Mucosa of descending colon (tissue), 3 donors: ENCODE data around the gene CAMKMT. TPM values are rescaled to one million over a fixed set of nuclear protein-coding genes. Genes with fewer than 3 reads are reported as not detected.

Source experiments
- ATAC-seq: fragments of 200-7000 bp; cut with Tn5 transposase; one replicate; pipeline ENCODE4 v1.9.1; 2020; ENCODE audit warnings: mild to moderate bottlenecking, moderate library complexity
- DNase-seq, 3 donors: peaks; one replicate each; pipeline ENCODE4 v3.0.0-alpha.2; 2020
- H3K36me3 ChIP-seq: fragments of 200-600 bp; one replicate; pipeline ENCODE4 v1.8.0; 2021; ENCODE audit warnings: low read depth, mild to moderate bottlenecking
- H3K4me1 ChIP-seq: fragments of 200-600 bp; one replicate; pipeline ENCODE4 v1.8.0; 2021; ENCODE audit warnings: low read depth, mild to moderate bottlenecking
- H3K4me3 ChIP-seq: fragments of 200-600 bp; one replicate; pipeline ENCODE4 v1.8.0; 2021; ENCODE audit warnings: mild to moderate bottlenecking
- H3K9me3 ChIP-seq: fragments of 200-600 bp; one replicate; pipeline ENCODE4 v1.8.0; 2021; ENCODE audit warnings: mild to moderate bottlenecking
- intact Hi-C, 2 donors: fragments of 100-400 bp; cut with DNase I in 1 of 2; cut with micrococcal nuclease in 1 of 2; formaldehyde crosslinking; loops; one replicate each; pipeline versions ENCODE4 v1.11.0 to v1.11.1; 2022; cut with DNase I, micrococcal nuclease
- total RNA-seq, 3 donors: library from RNA; stranded (reverse); fragmentation: NEBNext Ultra II Directional in 2 of 3; extraction: Animal tissue kit (Norgen Biotek cat#: 25700) in 2 of 3; gene quantifications; one replicate each; pipeline versions ENCODE4 v1.2.1 to v1.2.4, GENCODE V29; 2021 to 2023
- TF ChIP-seq, protein P1 (sequence below): fragments of 200-600 bp; IDR thresholded peaks from one replicate; pipeline ENCODE4 v1.8.0; 2022; ENCODE audit warnings: antibody characterized with exemption, mild to moderate bottlenecking
- donor health status: DM: no; HTN: no; CAD: no; lungs with moderate emphysema.
- donor health status: DM: no; HTN: no; CAD: no.
- donor health status: DM: no; HTN: yes; CAD: no.

Gene CAMKMT
- total RNA-seq, 3 donors from 2014 or later, result 13.2 to 16.0 (median 14.1) TPM

DNA sequence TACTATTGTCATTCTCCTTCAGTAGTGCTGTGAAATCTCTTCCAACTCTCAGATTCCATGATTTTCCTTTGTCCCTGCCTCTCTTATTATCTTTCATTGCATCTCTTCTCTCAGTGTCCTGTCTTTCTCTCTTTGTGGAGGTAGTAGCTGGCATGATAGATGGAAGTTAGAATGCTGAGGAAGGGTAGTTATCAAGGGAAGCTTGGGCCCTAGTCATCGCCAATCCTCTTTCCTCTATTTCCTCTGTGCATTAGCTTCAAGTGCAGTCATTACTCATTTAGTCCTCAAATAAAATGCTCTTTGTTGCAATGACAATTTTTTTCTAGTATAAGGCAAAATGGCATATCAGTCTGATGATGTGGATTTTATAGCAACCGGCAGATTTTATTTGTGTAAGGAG, 207.7 kb downstream of the CAMKMT start:
- Histone ChIP-seq H3K9me3 (no peaks in the 10 kb centered on the region), H3K4me1 (no peaks in the 10 kb centered on the region), H3K4me3 (no peak overlapping the region), H3K36me3 (no peaks in the 10 kb centered on the region)
- TF ChIP-seq, protein P1, sequence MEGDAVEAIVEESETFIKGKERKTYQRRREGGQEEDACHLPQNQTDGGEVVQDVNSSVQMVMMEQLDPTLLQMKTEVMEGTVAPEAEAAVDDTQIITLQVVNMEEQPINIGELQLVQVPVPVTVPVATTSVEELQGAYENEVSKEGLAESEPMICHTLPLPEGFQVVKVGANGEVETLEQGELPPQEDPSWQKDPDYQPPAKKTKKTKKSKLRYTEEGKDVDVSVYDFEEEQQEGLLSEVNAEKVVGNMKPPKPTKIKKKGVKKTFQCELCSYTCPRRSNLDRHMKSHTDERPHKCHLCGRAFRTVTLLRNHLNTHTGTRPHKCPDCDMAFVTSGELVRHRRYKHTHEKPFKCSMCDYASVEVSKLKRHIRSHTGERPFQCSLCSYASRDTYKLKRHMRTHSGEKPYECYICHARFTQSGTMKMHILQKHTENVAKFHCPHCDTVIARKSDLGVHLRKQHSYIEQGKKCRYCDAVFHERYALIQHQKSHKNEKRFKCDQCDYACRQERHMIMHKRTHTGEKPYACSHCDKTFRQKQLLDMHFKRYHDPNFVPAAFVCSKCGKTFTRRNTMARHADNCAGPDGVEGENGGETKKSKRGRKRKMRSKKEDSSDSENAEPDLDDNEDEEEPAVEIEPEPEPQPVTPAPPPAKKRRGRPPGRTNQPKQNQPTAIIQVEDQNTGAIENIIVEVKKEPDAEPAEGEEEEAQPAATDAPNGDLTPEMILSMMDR, result no peak
- no peak for ATAC-seq
- intact Hi-C loops, result no loop called here
- DNase-seq, result no peak

DNA sequence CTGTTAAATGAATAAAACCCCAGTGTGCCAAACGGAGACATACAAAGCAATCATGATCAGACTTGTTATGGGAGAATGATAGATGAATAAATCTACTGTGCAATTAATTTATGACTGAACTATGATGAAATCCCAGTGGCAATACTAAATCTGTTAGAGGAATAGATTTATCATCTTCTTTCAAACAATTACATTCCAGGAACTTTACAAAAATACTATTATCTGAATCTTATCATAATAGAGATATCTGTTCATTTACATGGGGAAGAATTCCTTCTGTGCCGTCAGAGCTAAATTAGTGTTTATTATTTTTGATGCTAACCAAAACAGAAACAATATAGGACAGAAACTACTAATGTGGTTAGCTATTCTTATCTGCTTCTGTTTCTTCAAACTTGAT, 208.5 kb downstream of the CAMKMT start:
- Histone ChIP-seq H3K4me3 (no peak overlapping the region), H3K9me3 (no peaks in the 10 kb centered on the region), H3K36me3 (no peaks in the 10 kb centered on the region), H3K4me1 (no peaks in the 10 kb centered on the region)
- intact Hi-C loops, result no loop called here
- ATAC-seq, result no peak
- no peak for DNase-seq
- TF ChIP-seq, protein P1, result no peak

DNA sequence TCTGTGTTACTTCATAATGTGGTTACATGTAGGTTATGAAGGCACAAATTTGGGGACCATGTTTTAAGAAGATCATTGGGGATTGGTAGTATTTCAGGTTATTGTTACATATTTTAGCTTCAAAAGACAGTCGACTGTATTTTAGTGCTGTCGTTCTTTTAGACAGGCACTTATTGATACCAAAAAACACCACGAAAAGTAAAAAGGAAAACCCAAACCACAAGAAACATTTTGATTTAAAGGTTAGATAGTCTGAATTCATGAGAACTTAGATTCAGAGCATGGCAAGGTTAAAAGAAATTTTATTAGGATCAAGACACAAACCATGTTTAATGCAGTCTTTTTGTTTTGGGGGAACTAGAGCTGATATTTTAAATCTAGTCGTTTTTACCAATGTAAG, 209.0 kb downstream of the CAMKMT start:
- DNase-seq (no peak), ATAC-seq (no peak)
- no peaks in the 10 kb centered on the region for H3K9me3 ChIP-seq
- intact Hi-C loops, result no loop called here
- H3K36me3 ChIP-seq, result no peaks in the 10 kb centered on the region
- no peaks in the 10 kb centered on the region for H3K4me1 ChIP-seq
- H3K4me3 ChIP-seq, result no peak overlapping the region
- TF ChIP-seq, protein P1, result no peak

DNA sequence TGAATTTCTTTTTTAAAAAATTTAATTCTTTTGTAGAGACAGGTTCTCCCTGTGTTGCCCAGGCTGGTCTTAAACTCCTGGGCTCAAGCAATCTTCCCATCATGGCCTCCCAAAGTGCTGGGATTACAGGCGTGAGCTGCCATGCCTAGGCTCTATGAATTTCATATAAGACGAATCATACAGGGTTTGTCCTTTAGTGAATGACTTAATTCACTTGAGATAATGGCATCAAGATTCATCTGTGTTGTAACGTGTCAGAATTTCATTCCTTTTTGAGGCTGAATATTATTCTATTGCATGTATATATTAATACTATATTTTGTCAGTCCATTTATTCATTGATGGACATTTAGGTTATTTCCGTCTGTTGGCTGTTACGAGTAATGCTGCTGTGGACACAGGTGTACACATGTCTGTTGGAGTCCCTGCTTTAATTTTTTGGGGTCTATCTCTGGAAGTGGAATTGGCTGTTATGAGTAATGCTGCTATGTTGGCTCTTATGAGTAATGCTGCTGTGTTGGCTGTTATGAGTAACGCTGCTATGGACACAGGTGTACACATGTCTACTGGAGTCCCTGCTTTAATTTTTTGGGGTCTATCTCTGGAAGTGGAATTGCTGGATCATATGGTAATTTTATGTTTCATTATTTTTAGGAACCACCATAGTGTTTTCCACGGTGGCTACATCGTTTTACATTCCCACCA, 210.6 kb downstream of the CAMKMT start:
- Histone ChIP-seq H3K9me3 (no peaks in the 10 kb centered on the region), H3K4me3 (no peak overlapping the region), H3K4me1 (no peaks in the 10 kb centered on the region), H3K36me3 (no peaks in the 10 kb centered on the region)
- intact Hi-C loops, result no loop called here
- DNase-seq, result no peak
- no peak for ATAC-seq
- TF ChIP-seq, protein P1, result no peak

GRCh38 chr2:44573996-44574395, 212.2 kb downstream of the CAMKMT start:
- Histone ChIP-seq H3K4me1 (no peaks in the 10 kb centered on the region), H3K4me3 (no peak overlapping the region), H3K9me3 (no peaks in the 10 kb centered on the region), H3K36me3 (no peaks in the 10 kb centered on the region)
- intact Hi-C loops, result no loop called here
- ATAC-seq (no peak), DNase-seq (no peak)
- TF ChIP-seq, protein P1, result no peak
